ENCODE data around the gene ADAM11. TPM values are rescaled to one million over a fixed set of nuclear protein-coding genes. Genes with fewer than 3 reads are reported as not detected.
"Not testable (repeated sequence)": the region's sequence is repeated elsewhere in the genome, so short reads cannot be mapped to it uniquely, and the experiment has no call there.

The ADAM11 gene
- 0.10 and 0.12 TPM in 2 replicates for total RNA-seq (2014; rRNA removed; shearing (Covaris generic))

- DNase-seq (ENCODE audit: low read depth), result no peak
Observed at GRCh38 chr17:44758414-44759085, at the start of gene ADAM11. Gene ADAM11, plus strand, starts transcription at chr17:44758988. Its CDS starts 212 bp downstream, at chr17:44759200.

GRCh38 chr17:44719444-44719843 lies 39.3 kb upstream of the ADAM11 start:
- DNase-seq (ENCODE audit: low read depth), result no peak

- no peak for DNase-seq (ENCODE audit: low read depth)
Observed at GRCh38 chr17:44722254-44722653, 36.5 kb upstream of the ADAM11 start.

GRCh38 chr17:44726121-44726520 lies 32.7 kb upstream of the ADAM11 start:
- not testable (repeated sequence) for DNase-seq (ENCODE audit: low read depth)

- DNase-seq (ENCODE audit: low read depth), result no peak
Observed at GRCh38 chr17:44733753-44734152, 25.0 kb upstream of the ADAM11 start.

GRCh38 chr17:44734272-44734671 lies 24.5 kb upstream of the ADAM11 start:
- no peak for DNase-seq (ENCODE audit: low read depth)

GRCh38 chr17:44736551-44737240 lies 22.1 kb upstream of the ADAM11 start:
- DNase-seq (ENCODE audit: low read depth), result no peak

GRCh38 chr17:44738214-44738906 lies 20.4 kb upstream of the ADAM11 start:
- DNase-seq (ENCODE audit: low read depth), result no peak

- DNase-seq (ENCODE audit: low read depth), result no peak
Observed at GRCh38 chr17:44741316-44741715, 17.5 kb upstream of the ADAM11 start.

GRCh38 chr17:44745301-44745700 lies 13.5 kb upstream of the ADAM11 start:
- DNase-seq (ENCODE audit: low read depth), result no peak

- DNase-seq (ENCODE audit: low read depth), result not testable (repeated sequence)
Observed at GRCh38 chr17:44745738-44746137, 13.1 kb upstream of the ADAM11 start.

- peak; percentile 27 for DNase-seq (ENCODE audit: low read depth)
Observed at GRCh38 chr17:44747566-44747965, 11.2 kb upstream of the ADAM11 start.

GRCh38 chr17:44749076-44749979 lies 9.5 kb upstream of the ADAM11 start:
- DNase-seq (ENCODE audit: low read depth), result no peak

GRCh38 chr17:44749980-44750318 lies 8.8 kb upstream of the ADAM11 start:
- no peak for DNase-seq (ENCODE audit: low read depth)

GRCh38 chr17:44751331-44751730 lies 7.5 kb upstream of the ADAM11 start:
- DNase-seq (ENCODE audit: low read depth), result no peak

- DNase-seq (ENCODE audit: low read depth), result no peak
Observed at GRCh38 chr17:44751806-44752205, 7.0 kb upstream of the ADAM11 start.

- DNase-seq (ENCODE audit: low read depth), result no peak
Observed at GRCh38 chr17:44752953-44753861, 5.6 kb upstream of the ADAM11 start.

GRCh38 chr17:44754276-44754675 lies 4.5 kb upstream of the ADAM11 start:
- DNase-seq (ENCODE audit: low read depth), result no peak

- not testable (repeated sequence) for DNase-seq (ENCODE audit: low read depth)
Observed at GRCh38 chr17:44755180-44755579, 3.6 kb upstream of the ADAM11 start.

- no peak for DNase-seq (ENCODE audit: low read depth)
Observed at GRCh38 chr17:44757045-44757917, 1.5 kb upstream of the ADAM11 start.
